PC-9 (cell line): Measurements from ENCODE around the gene ZNF417. TPM values are rescaled to one million over a fixed set of nuclear protein-coding genes. Genes with fewer than 3 reads are reported as not detected.

Source experiments
- BruUV-seq: library from RNA; stranded (reverse); fragments of 400-500 nt; replicated peaks from 2 replicates; lab custom pipeline; 2021; lab: Mats Ljungman, UMichigan
- CTCF ChIA-PET: fragments of 300-600 bp; sonication (Branson Sonifier 250); formaldehyde crosslinking; loops from one replicate; lab custom pipeline; 2022; ENCODE audit warnings: antibody characterized with exemption; lab: Charles Lee
- POLR2A ChIA-PET: fragments of 300-600 bp; sonication (Branson Sonifier 250); formaldehyde crosslinking; loops from one replicate; lab custom pipeline; 2022; ENCODE audit warnings: antibody characterized with exemption; ENCODE audit not compliant: unreplicated experiment; lab: Charles Lee
- DNase-seq, 2 experiments: peaks; one replicate each; pipeline versions ENCODE4 v3.0.0 to v3.0.0-alpha.2; 2015 to 2022; ENCODE audit warnings: mixed read lengths in 1 of 2
- H2AFZ ChIP-seq: fragments of 200-600 bp; sonication (generic); 2 replicates; pipeline ENCODE4 v1.8.1; 2017; ENCODE audit warnings: antibody characterized with exemption
- H3F3A ChIP-seq: fragments of 200-600 bp; sonication (generic); 2 replicates; pipeline ENCODE4 v1.8.1; 2017; ENCODE audit warnings: antibody characterized with exemption, mild to moderate bottlenecking, low read depth; ENCODE audit not compliant: insufficient read depth
- H3K27ac ChIP-seq: fragments of 200-600 bp; sonication (generic); 2 replicates; pipeline ENCODE4 v1.6.1; 2016; ENCODE audit warnings: mixed run types
- H3K27me3 ChIP-seq: fragments of 200-600 bp; sonication (generic); 2 replicates; pipeline ENCODE4 v1.6.1; 2016; ENCODE audit warnings: low read depth, mixed run types; ENCODE audit not compliant: insufficient read depth
- H3K36me3 ChIP-seq: fragments of 200-600 bp; sonication (generic); 2 replicates; pipeline ENCODE4 v1.6.1; 2016; ENCODE audit warnings: low read depth, mixed run types
- H3K4me1 ChIP-seq: fragments of 200-600 bp; sonication (generic); replicated peaks from 2 replicates; pipeline ENCODE4 v1.6.1; 2016; ENCODE audit warnings: mixed run types; ENCODE audit not compliant: insufficient read depth
- H3K4me2 ChIP-seq: fragments of 200-600 bp; sonication (generic); 2 replicates; pipeline ENCODE4 v1.6.1; 2017; ENCODE audit warnings: mixed run types
- H3K4me3 ChIP-seq: fragments of 200-600 bp; sonication (generic); 2 replicates; pipeline ENCODE4 v1.6.1; 2016; ENCODE audit warnings: mixed run types
- H3K79me2 ChIP-seq: fragments of 200-600 bp; sonication (generic); 2 replicates; pipeline ENCODE4 v1.6.1; 2017; ENCODE audit warnings: low read depth, mixed run types
- H3K9me2 ChIP-seq: fragments of 200-600 bp; sonication (generic); 2 replicates; pipeline ENCODE4 v1.8.1; 2017; ENCODE audit warnings: mild to moderate bottlenecking; ENCODE audit not compliant: insufficient read depth
- H3K9me3 ChIP-seq: fragments of 200-600 bp; sonication (generic); 2 replicates; pipeline ENCODE4 v1.8.1; 2016; ENCODE audit warnings: low read depth; ENCODE audit not compliant: insufficient read depth
- H4K20me1 ChIP-seq: fragments of 200-600 bp; sonication (generic); 2 replicates; pipeline ENCODE4 v1.8.1; 2017; ENCODE audit not compliant: insufficient read depth
- EZH2 ChIP-seq: fragments of 200-600 bp; sonication (generic); IDR thresholded peaks from 2 replicates; pipeline ENCODE4 v1.8.0; 2017; ENCODE audit warnings: antibody characterized with exemption, low read depth
- intact Hi-C: fragments of 100-400 bp; cut with micrococcal nuclease; formaldehyde crosslinking; loops from one replicate; pipeline ENCODE4 v1.10.0; 2022; ENCODE audit not compliant: unreplicated experiment
- total RNA-seq: library from RNA; stranded (reverse); gene quantifications from 2 replicates; pipeline ENCODE4 v1.2.3, GENCODE V29; 2021
- TF ChIP-seq, protein P1 (sequence below): fragments of 200-600 bp; sonication (generic); conservative IDR thresholded peaks from 2 replicates; pipeline ENCODE4 v1.6.1; 2017; ENCODE audit warnings: mixed run types, antibody characterized with exemption, mild to moderate bottlenecking, moderate library complexity

The ZNF417 gene
- total RNA-seq, 1 experiment from 2014 or later: 19.6 TPM

DNA sequence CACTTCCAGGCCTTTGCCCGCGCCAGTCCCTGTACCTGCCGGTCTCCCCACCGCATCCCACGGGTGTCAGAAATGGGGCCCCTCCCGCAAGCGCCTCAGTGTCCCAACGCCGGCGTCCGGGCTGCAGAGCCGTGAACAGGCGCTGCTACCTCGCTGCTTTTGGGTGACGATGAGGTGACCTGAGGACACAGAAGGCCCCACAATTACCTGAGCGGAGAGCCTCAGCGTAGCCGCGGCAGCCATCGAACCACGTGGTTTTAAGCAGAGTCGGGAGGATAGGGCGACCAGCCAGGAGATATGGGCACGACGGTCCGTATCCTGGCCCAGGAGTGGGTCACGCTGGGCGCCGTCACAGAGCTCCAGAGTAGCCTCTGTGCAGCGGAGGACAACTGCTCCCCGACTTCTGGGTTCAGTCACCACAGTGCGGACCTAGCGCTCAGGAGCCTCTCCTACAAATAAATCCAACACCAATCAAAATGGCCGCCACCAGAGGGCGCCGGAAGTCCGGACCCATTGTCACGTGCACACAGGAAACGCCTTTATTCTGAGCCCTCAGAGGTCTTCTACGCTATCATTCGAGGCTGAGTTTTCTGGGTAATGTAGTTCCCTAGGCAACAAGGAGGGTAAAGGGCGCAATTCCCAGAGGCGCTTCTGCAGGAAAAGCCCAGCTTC, 27.7 kb downstream of the ZNF417 start, which contains the start of gene ZNF814:
Gene ZNF814, minus strand, starts transcription at position 478 of the 672 bp plus-strand sequence. Its CDS starts 235 bp downstream, at position 243.
- CTCF ChIA-PET: no interaction called here
- BruUV-seq: TSS peak; percentile 39
- peak within 1 kb of the TSS; percentile 89 for H3K4me3 ChIP-seq
- H3K4me2 ChIP-seq: peak within 1 kb of the TSS; percentile 86
- H3K36me3 ChIP-seq: peaks cover 26% of the 10 kb centered on the region
- H3K9me2 ChIP-seq: no peaks in the 10 kb centered on the region
- H3K9me3 ChIP-seq: peaks cover 43% of the 10 kb centered on the region
- peak; percentile 69 to 79 for DNase-seq
- peak within 1 kb of the TSS; percentile 95 for H2AFZ ChIP-seq
- POLR2A ChIA-PET: no interaction called here
- TF ChIP-seq EZH2: no peak
- TF ChIP-seq, protein P1, sequence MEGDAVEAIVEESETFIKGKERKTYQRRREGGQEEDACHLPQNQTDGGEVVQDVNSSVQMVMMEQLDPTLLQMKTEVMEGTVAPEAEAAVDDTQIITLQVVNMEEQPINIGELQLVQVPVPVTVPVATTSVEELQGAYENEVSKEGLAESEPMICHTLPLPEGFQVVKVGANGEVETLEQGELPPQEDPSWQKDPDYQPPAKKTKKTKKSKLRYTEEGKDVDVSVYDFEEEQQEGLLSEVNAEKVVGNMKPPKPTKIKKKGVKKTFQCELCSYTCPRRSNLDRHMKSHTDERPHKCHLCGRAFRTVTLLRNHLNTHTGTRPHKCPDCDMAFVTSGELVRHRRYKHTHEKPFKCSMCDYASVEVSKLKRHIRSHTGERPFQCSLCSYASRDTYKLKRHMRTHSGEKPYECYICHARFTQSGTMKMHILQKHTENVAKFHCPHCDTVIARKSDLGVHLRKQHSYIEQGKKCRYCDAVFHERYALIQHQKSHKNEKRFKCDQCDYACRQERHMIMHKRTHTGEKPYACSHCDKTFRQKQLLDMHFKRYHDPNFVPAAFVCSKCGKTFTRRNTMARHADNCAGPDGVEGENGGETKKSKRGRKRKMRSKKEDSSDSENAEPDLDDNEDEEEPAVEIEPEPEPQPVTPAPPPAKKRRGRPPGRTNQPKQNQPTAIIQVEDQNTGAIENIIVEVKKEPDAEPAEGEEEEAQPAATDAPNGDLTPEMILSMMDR: peak; percentile 76
- no peaks in the 10 kb centered on the region for H3K27me3 ChIP-seq
- no peaks in the 10 kb centered on the region for H4K20me1 ChIP-seq
- 0 out of 2 replicates have a peak, but pooled peaks cover 5% of the 10 kb centered on the region for H3K4me1 ChIP-seq
- H3K27ac ChIP-seq: no peak within 1 kb of the TSS
- peaks cover 6% of the 10 kb centered on the region; the same call in 1 of the 2 replicates for H3F3A ChIP-seq
- intact Hi-C loops: no loop called here
- peaks cover 41% of the 10 kb centered on the region for H3K79me2 ChIP-seq

DNA sequence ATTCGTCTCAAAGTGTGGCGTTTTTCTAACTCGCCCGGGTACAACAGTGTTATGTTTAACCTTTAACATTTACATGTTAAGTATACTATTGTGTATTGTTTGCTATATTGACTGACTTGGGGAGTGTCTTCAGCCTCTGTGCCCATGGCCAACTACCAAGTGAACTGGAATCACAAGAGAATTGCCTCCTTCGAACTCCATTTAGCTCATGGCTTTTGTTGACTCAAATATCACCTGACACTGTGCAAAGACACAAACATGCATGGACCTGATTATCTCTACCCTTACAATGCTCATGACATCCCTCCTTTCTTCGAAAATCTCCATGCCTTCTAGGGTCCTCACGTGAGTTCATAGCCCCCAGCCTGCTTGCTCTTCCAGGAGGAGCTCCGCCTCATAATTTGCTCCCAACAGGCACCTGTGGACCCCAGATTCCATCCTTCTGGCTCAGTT, 28.3 kb downstream of the ZNF417 start:
- Histone ChIP-seq H3K4me3 (peak overlapping the region; percentile 89), H3K27ac (no peak overlapping the region)
- CTCF ChIA-PET: no interaction called here

DNA sequence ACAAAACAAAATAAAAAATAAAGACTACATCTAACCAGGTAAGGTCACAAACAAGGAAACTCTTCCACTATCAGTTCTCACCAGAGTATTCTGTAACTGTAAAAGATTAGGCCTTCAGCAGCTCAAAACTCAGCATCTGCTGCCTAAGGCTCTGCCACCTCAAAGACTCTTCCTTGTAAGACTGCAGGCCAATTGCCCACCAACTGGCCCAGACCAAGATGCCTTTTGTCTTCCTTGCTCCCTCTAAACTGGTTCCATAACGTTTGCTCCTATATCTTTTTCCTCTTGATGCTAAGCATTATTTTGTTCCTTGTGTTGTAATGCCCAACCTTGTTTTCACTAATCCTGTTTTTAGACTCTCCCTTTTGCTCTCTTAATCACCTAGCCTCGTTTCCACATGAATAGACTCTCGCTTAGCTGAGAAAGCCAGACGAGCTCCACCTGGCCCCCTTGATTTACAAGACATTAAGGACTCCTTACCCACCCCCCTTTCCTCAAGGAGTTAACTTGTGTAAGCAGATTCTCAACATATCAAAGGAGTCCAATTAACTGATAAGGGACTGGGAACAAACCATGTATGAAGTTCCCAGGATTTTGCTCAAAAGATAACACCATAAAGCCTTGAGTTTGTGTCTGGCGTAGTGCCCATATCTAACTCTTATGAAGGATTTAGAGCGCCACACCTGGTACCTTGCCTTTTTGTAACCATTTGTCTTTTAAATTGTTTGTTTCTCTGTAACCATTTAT, 29.0 kb downstream of the ZNF417 start:
- intact Hi-C loops: no loop called here
- Histone ChIP-seq H3K27ac (no peak overlapping the region), H3K36me3 (peaks cover 35% of the 10 kb centered on the region), H4K20me1 (no peaks in the 10 kb centered on the region), H3K9me2 (no peaks in the 10 kb centered on the region), H3K4me1 (0 out of 2 replicates have a peak, but pooled peaks cover 5% of the 10 kb centered on the region), H3K79me2 (peaks cover 52% of the 10 kb centered on the region), H2AFZ (no peak overlapping the region), H3K4me2 (peak overlapping the region; percentile 86), H3K4me3 (peak overlapping the region; percentile 89; the same call in 1 of the 2 replicates), H3K9me3 (peaks cover 43% of the 10 kb centered on the region), H3K27me3 (no peaks in the 10 kb centered on the region), H3F3A (peaks cover 6% of the 10 kb centered on the region; the same call in 1 of the 2 replicates)
- ChIA-PET CTCF (no interaction called here), POLR2A (no interaction called here)
- TF ChIP-seq, protein P1: no peak
- no peak for TF ChIP-seq EZH2
- DNase-seq: no peak
- BruUV-seq: no TSS peak

More for the DNA sequence above, 28.3 kb downstream of the ZNF417 start:
- Histone ChIP-seq H4K20me1 (no peaks in the 10 kb centered on the region), H3K36me3 (peaks cover 30% of the 10 kb centered on the region), H3K4me2 (peak overlapping the region; percentile 86), H3F3A (peaks cover 6% of the 10 kb centered on the region; the same call in 1 of the 2 replicates), H3K9me2 (no peaks in the 10 kb centered on the region), H3K27me3 (no peaks in the 10 kb centered on the region), H3K79me2 (peaks cover 47% of the 10 kb centered on the region), H3K4me1 (0 out of 2 replicates have a peak, but pooled peaks cover 5% of the 10 kb centered on the region), H3K9me3 (peaks cover 44% of the 10 kb centered on the region), H2AFZ (peak overlapping the region; percentile 95)
- no peak for TF ChIP-seq EZH2
- TF ChIP-seq, protein P1: no peak
- DNase-seq: no peak
- BruUV-seq: no TSS peak
- POLR2A ChIA-PET: no interaction called here
- intact Hi-C loops: no loop called here
